NCI-H128 (cell line): ENCODE measurements around the gene IGF1R.

Experiments
- DNase-seq: peaks from one replicate; lab custom pipeline; 2025; ENCODE audit not compliant: unreplicated experiment; lab: John Stamatoyannopoulos, UW

IGF1R gene

DNA sequence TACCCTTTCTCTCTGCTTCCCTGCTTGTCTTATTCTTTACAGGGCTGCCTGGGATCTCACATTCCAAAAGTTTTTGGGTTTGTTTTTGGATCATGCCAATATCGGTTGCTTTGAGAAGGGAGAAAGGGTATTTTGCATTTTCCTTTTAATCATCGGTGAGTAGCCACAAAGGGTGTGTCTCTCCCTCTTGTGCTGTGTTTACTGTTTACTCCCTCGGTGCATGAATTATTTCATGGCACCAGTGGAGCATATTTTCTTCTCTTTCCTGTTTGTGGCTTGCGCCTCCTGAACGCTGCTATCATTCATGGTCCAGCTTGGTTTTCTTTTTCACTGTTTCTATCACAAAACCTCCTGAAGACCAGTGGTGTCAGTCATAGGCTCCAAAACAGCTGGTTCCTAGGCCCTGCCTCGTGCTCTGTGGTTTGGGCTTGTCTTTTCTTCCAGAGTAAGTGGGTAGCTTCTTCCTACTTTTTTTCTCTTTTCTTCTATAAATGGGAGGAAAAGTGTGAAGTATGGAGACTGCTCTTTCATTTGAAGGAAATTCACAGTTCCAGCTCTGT, 54.9 kb downstream of the IGF1R start:
- no peak for DNase-seq

DNA sequence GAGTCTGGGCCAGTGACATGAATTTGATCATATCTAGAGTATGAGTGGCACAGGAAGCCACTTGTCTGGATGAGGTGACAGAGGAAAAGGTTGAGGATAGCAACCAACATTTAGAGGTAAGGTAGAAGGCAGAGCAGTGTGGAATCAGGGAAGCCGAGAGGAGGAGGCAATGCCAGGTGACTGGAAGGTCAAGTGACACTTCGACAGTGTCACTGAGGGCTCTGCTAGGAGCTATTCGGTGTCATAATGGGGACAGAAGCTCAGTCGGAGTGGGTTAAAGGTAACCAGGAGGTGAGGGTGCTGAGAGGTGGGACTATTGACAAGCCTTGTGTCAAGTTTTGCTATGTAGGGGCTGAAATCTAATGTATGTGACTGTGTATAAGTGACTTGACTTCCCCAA, 56.7 kb downstream of the IGF1R start:
- DNase-seq, result no peak

DNA sequence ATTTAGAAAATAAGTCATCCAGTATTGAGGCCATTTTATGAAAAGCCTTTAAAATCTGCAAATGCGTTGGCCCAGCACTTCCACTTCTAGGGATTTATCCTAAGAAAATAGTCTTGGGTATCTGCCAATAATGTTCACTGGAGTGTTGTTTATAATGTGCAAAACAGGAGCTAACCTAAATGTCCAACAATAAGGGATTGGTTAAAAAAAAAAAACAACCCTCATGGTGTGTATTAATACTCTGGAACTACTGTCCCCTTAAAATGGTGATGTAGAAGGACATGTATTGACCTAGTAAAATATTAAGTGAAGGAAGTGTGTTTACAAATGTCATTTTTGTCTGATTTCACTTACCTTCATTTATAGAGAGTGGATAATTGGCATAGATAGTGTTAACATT, 58.0 kb downstream of the IGF1R start:
- DNase-seq, result no peak

DNA sequence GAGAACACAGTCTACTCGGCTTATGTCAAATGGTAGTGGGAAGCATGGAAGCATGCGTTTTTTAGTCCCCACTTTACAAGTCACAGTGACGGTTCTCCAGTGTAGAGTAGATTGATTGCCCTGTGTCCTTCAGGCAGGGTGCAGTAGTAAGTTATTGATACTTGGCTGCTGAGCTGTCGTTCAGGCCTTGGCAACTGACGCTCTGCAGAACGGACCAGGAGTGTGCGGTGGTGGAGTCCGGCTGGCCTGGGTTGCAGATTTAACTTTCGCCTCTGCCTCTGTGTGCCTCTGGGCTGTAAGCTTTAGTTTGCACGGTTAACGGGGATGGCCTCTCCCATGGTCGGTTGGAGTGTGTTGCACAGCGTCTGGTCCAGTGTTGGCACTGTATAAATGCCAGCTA, 58.6 kb downstream of the IGF1R start:
- no peak for DNase-seq

DNA sequence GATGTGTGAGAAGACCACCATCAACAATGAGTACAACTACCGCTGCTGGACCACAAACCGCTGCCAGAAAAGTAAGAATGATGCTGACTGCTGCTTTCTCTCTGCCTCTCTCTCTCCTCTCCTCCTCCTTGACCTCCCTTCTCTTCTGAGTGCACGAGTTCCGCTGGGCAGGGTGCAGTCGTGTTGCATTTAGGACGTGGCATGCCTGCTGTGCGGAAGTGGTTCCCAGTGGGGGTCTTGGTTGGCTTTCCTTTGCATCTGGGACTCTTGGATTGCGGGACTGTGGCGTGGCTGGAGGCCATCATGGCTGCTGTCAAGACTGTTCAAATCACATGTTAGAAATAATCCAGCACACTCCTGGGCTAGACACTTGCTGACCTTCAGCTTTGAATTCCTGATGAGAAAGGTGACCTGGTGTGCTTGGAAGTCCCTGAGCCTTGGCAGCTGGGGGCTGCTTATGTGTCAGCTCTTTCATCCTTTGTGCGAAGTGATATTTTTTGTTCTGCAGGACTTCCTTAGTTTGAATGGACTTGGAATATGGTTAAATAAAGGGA, 59.8 kb downstream of the IGF1R start:
- no peak for DNase-seq

DNA sequence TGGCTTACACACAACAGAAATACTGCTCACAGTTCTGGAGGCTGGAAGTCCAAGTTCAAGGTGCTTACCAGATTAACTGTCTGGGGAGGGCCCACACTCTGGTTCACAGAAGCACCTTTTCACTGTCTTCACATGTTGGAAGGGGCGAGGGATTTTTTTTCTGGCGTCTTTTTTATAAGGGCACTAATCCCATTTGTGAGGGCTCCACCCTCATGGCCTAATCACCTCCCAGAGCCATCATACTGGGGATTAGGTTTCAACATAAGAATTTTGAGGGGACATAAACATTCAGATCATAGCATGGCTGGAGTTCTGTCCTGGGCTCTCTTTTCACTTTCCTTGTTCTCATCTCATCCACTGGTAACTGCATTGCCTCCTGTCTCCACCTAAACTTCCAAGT, 63.5 kb downstream of the IGF1R start:
- no peak for DNase-seq

DNA sequence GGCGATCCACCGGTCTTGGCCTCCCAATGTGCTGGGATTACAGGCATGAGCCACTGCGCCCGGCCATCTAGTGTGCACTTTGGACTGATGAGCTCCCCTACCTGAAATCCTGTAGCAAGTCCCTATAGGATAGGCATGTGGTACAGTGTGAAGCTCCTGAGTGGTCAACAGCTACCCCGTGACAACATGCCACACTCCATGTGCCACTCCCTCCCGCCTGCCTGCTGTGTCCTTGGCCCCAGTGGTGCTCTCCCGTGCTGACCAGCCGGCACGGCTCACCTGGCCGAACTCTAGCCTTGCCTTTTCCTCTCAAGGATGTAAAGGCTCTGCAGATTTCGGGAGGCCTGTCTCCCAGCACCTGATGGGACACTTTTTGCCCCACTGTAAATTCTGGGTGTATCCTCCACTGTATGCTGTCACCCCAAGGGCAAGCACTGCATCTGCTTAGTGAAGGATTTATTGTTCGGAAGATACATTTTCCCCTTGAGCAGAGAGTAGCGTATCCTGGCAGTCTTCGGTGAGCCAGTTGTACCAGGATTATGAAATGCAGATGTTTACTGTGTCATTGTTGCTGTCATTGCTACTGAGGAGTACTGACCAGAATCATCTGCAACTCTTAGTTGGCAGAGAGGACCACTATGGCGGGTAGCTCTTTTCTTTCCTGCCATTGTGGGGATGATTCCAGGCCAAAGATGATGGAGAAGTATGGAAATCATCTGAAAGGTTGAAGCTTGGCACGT, 64.7 kb downstream of the IGF1R start:
- no peak for DNase-seq

DNA sequence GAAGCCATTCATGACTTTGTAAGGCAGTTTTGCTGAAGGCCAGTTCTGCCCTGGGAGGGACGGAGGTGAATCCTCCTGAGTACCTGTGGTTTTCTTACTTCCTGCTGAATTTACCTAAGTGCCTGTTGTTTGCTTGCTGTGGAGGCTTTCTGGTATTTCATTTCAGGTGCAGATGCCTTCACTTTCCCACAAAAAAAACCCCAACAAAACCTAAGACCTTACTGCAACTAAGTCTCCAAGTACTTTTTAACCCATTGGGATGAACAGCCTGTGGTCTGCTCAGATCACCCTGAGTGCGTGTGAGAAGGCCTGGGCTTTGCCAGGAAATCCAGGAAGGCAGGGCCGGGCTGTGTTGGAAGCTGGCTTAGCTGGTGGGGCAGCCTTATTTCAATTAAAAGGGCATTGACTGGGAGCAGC, 65.3 kb downstream of the IGF1R start:
- no peak for DNase-seq

DNA sequence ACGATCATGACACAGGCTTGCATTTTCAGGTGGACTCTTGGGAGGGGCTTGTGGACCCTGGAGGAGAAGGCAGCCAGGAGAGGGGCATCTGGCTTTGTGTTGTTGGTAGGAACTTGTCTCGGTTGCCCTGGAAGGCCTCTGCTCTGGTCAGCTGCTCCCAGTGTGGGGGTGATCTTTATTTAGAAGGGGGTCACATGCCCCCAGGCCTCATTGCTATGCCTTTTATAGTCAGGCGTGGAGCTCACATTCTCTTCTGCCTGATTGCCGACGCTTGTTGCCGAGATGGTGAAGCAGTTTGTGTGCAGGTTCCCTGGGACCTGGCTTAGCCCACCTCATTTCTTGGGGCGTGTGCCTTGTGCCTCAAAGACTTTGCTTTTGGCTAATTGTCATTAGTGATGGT, 66.6 kb downstream of the IGF1R start:
- DNase-seq, result no peak

DNA sequence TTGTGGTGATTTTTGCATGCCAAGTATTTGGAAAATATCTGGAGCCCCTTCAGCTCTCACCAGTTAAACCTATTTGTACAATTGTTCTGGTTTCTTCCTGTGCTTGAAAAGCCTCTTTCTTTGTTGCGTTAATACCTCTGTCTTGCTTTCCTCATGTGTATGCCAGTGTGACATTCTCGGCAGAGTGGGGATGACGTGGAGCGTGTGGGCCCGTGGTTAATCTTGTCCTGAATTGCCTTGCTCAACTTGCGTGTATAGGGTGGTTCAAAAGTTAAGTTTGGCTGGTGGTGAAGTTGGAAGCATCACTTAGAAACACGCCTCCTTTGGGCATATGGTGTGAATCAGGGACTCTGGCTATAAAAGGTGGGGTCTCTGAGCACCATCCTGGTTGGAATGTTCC, 67.1 kb downstream of the IGF1R start:
- no peak for DNase-seq

DNA sequence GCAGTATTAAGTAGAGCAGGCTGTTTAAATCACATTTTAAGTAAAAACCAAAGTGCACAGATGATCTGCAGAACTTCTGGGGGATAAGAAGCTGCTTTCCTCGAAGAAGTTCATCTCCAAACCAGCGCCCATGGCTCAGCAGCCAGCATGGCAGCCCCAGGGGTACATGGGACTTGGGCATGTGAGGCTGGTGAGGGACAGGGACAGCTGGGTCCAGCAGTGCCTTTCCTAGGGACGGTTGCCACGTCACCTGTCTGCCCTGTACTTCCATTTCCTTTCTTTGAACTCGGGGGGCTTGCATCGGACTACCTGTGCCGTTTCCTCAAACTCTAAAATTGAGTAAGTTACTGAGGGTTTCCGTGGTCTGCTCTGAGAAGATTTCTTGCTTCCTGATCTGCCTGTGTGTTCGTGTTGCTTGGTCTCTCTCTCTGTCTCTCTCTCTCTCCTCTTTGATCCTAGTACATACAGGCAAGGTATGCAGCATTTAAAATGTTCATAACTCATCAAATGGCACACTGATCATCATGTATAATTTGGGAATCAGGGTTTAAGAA, 67.6 kb downstream of the IGF1R start:
- no peak for DNase-seq

DNA sequence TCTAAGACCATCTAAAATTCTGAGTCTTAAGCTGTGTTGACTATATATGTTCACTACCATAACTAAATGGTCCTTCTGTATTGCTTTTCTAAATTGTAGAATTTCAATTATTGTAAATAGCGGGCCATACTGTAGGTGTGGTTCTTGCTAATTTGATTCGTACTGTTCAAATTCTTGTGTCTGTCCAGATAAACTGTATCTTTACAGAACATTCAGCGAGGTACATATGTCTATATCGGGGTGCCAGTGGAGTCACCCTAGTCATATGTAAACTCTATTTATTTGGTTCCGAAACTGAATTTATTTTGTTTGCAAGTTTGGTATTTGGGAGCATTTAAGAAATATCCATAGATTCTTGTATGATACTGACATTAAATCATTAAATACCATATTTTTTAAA, 69.0 kb downstream of the IGF1R start:
- no peak for DNase-seq

DNA sequence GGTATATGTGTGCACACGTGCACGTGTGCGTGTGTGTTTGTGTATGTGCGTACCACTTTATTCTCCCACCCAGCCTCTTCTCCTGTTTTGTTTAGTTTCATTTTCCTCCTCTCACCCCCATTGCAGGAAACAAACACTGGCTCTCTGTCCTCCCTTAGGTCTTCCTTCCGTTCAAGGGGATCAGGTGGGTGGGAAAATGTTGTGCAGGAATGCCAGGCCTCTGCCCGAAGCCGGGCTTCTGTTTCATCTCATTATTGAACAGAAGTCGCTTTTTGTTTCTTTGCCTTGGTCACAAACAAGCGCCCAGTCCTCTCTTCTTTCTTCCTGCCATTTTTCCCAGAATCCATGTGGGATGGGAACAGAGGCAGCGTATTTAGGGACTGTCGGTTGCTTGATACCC, 69.6 kb downstream of the IGF1R start:
- no peak for DNase-seq

DNA sequence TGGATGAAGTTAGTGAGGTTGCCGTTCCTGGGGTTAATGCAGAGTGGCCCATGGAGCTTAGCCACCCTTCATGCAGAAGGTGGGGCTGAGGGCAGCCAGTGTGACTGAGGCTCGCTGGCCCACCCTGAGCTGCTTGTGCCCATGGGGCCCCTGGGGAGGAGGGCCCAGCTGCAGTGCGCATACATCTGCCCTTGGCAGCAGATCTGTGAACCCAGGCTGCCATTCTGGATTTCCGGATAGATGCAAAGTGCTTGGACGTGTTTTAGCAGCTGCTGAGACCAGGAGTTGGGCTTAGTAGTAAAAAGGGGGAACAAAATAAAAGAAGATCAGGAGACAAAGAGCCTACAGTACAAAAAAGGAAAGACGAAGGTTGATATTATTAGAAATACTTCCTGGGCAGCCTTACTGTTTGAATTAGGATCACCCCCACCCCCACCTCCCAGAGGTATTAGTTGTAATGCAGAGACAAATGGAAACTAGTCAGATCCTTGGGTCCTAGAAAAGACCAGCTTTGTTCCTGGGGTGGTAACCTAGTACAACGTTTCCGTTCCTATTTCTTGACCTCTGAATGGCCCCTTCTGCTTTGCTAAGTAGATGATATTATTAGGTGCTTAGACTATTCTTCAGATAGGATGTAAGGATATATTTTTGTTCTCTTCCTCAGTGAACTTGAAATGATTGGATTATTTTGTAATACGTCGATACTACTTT, 70.2 kb downstream of the IGF1R start:
- DNase-seq, result no peak

DNA sequence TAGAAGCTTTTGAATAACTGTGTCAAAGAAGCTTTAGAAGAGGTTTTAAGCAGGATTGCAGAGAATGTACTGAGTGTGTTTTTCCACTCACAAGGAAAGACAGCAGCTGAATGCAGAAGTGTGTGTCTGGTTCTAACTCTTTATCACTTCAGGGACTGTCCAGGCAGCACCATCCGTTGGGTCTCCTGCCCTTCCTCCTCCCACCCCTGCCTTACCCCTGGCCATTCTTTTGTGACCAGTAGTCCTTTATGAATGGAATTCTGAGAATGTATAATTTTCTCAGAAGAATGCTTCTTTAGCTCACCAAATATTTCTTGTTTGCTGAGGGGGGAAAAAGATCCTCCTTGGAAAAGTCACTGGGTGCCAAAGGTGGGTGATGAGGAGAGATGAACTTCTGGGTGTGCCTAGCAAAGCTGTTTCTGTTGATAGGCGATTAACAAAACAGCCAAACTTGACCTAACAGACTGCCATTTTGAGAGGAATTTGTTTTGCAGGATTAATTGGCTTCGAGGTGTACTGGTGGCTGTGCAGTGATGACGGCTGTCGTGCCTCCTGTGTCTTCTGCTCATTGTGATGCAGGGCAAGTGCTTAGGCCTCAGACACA, 70.9 kb downstream of the IGF1R start:
- DNase-seq, result no peak

DNA sequence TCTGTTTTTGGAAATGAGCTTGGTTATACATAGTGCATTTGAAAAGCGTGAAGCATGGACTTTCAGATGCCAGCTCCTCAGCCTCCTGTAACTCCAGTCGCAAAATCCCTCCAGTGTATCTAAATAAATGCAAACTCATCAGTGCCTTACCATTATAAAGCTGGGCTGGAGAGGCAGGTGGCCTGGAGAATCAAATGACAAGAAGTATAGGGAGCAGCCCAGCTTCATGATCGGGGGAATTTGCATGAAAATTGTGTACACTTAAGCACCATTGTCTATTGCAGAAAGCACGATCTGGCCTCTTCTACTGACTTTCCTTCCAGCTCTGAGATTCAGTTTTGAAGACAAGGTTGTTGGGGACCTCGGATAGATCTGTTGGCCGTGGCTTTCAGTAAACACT, 71.7 kb downstream of the IGF1R start:
- DNase-seq, result no peak

DNA sequence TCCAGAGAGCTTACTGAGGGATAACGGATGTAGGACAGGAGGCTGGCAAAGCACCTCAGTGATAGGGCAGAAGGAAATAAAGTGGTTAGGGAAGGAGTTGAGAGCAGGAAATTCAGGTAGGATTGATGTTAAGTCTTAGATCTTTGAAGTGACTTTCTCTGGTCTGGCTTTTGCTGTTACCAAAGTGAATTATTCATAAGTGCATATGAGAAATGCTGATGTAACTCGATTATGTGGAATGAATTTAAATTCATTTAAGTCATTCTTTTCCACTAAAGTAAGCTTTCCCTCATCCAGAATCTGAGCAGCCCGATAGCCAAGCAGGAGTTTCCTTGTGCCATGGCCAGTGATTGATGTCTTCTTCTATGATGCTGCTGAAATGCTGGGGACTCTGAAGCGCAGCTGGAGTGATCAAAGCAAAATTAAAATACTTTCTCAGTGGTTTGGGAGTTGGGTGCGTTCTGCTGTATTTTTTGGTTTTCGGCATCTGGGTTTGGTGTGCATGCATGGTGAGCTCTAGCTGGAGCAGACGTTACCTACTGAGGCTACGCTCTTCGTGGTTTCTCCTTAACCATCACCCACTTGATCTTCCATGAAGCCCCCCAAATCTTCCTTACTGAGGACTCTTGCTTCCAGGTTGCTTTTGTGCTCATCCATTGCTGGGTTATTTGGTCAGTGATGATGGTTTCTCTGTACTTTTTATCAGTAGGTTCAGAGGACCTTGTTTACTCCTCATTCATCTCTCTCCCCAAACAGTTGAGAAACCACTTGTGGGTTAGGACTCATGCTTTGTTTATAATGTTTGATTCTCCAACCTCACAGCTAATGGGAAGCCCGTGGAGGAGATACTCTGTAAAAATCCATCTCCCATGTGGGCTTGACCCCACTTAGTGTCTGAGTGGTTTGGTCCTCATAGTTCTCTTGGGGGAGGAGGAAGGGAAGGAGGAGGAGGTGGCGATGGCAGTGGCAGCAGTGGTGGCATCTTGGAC, 72.5 kb downstream of the IGF1R start:
- no peak for DNase-seq

DNA sequence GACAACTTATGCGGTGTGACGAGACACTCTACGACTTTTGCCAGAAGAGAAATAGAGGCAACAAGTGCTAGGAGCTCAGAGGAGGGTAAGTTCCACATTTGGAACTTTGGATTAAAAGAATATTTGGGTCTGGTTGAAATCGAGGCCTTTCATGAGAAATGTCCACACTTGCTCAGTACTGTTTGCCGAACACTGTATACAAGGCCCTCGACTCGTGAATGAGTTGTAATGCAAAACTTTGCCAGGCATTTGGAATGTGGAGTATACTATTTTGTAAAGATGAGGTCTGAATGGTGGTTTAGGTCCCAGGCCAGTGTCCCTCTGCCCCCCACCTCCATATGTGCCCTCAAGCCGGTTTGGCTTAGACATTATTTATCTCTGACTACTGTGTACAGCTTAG, 73.9 kb downstream of the IGF1R start:
- no peak for DNase-seq

DNA sequence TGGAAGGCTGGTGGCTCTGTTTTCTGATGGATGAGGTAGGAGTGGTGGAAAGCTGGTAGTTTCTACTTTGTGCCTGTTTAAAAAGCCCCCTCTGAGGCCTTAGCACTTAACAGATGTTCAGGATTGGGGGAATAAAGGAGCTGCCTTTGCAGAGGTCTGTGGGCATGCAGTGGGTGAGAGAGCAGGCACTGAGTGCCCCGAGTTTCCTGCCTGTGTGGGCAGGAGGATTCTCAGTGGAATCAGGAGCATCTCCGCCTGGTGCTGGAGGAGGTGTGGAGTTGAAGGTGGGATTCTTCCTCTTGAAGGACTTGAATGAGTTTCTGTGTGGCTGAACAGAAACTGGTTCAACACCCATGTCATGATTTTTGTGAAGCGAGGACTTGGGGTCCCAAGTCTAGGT, 74.3 kb downstream of the IGF1R start:
- no peak for DNase-seq

DNA sequence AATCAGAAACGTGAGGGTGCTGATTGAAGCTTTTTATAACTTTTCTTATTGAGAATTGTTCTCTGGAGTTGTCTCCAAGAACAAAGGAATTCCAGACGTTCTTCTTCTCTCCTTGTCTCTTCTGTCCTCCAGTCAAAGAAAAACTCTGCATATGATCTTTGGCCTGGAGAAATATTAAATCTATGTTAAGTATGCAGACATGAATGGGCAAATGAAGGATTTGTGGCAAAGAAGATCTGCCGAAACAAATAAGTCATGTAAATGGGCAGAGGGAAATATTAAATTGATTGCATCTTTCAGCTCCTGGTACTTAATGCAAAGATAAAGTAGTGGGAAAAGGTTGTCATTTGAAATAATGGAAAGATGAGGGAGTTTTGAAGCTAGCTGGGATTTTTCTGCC, 74.9 kb downstream of the IGF1R start:
- no peak for DNase-seq
